Measurements from ENCODE around the gene COMMD6.

The COMMD6 gene

DNA sequence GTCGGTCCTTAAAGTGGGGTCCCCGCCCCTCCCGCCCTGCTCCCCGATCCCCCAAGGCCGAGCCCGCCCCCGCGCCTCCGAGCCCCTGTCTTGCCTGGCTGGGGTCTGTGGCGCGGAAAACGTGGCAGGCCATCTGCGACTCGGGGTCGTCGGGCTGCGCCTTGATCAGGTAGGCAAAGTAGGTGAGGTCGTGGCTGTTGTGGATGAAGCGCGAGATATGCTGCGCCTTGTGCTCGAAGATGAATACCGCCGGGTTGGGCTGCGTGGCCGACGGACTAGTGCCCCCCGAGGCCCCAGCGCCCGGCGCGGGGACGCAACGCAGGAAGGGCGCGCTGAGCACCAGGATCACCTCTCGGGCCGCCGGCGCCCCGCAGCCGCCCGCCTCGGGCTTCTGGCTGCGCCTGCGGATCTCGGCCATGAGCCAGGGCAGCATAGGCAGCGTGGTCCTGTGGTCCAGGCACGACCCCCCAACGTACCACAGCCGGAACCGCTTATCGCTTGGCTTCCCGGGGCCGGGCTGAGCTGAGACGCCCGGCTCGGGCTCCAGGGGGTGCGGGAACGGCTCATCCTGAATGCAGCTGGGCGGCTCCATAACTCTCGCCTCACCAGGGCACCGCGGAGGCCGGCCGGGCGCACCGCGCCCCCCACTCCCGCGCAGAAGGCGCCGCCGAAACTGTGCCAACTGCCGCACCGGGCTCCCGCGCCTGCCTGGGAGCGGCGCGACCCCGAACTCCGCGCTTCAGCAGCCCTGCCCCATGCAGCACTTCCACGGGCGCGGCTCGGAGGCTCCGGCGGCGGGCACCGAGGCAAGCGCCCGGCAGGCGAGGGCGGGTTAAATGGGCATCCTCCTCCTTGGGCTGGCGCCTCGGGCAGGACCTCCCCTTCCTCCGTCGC lies 56.2 kb downstream of the COMMD6 start:
- TF ChIP-seq, protein P1, sequence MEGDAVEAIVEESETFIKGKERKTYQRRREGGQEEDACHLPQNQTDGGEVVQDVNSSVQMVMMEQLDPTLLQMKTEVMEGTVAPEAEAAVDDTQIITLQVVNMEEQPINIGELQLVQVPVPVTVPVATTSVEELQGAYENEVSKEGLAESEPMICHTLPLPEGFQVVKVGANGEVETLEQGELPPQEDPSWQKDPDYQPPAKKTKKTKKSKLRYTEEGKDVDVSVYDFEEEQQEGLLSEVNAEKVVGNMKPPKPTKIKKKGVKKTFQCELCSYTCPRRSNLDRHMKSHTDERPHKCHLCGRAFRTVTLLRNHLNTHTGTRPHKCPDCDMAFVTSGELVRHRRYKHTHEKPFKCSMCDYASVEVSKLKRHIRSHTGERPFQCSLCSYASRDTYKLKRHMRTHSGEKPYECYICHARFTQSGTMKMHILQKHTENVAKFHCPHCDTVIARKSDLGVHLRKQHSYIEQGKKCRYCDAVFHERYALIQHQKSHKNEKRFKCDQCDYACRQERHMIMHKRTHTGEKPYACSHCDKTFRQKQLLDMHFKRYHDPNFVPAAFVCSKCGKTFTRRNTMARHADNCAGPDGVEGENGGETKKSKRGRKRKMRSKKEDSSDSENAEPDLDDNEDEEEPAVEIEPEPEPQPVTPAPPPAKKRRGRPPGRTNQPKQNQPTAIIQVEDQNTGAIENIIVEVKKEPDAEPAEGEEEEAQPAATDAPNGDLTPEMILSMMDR (IDR thresholded peaks at IDR 0.05) = no peak

DNA sequence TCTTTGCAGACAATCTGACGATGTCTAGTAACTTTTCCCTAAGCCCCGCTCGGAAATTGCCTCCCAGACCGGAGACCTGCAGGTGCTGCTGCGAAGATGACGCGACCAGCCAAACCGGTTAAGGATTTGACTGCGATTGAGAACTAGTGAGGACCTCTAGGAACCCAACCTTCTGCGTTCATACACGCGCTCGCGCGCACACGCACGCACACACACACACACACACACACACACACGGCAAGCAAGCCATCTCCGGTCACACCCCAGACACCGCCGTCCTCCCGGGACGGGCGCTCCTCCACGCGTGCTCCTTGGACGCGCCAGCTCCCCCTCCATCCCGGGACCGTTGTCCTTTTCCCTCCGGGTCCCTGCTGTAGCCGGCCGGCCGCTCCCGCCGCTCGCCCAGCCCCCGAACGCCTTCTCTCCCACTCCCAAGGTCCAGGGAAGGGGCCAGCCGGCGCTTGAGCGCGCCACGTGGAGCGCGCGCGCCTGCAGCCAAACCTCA lies 56.9 kb downstream of the COMMD6 start:
- TF ChIP-seq, protein P1 (IDR thresholded peaks at IDR 0.05) = no peak

DNA sequence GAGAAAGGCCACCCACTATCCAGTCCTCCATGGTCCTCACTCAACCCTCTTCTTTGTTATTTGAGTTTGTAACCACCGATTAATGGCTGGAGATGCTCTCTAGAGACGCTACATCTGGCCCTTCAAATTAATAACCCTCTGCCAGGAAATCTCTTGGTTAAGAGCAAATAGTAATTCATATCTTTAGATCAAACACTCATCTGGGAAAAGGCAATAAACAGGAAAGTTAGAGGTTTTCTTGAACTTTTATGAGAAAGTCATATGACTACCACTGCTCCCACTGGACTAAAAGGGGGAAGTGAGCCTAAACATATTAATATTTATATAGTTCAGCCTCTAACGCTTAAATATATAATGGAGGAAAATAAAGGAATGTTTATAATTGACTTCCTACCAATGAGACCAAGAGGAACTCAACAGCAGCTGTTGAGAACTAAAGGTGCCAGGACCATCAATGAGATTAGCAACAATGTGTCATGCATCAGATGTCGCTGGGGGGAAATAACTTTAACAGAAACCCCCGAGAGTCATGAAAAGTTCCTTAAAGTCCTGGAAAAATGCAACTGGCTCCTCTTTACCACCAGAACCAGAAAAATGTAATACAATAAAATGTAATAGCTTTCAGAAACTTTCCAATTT lies 58.4 kb downstream of the COMMD6 start:
- TF ChIP-seq, protein P1 (IDR thresholded peaks at IDR 0.05) = no peak

DNA sequence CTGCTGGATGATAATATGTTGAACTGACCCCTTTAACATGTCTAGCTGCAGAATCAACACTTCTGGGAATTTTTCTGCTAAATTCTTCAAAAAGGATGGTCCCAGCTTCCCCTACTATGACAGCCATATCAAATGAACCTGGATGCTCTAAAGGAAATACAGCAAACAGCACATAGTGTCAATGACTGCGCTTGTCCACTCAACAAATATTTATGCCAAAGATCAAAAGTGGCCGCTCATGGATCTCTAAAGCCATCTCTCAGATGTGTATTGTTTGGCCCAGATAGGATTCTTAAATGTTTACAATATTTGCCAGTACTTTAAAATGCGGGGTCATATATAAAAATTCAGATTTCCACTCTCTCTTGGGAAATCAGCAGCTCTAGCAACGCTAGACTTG lies 59.0 kb downstream of the COMMD6 start:
- TF ChIP-seq, protein P1 (IDR thresholded peaks at IDR 0.05) = no peak
